Measurements from ENCODE around the gene SELPLG. TPM values are rescaled to one million over a fixed set of nuclear protein-coding genes. Genes with fewer than 3 reads are reported as not detected.
"Not testable (repeated sequence)": the region's sequence is repeated elsewhere in the genome, so short reads cannot be mapped to it uniquely, and the experiment has no call there.

The SELPLG gene
- polyA plus RNA-seq, 4 donors: 1.8 to 2.6 (median 2.2) TPM

DNA sequence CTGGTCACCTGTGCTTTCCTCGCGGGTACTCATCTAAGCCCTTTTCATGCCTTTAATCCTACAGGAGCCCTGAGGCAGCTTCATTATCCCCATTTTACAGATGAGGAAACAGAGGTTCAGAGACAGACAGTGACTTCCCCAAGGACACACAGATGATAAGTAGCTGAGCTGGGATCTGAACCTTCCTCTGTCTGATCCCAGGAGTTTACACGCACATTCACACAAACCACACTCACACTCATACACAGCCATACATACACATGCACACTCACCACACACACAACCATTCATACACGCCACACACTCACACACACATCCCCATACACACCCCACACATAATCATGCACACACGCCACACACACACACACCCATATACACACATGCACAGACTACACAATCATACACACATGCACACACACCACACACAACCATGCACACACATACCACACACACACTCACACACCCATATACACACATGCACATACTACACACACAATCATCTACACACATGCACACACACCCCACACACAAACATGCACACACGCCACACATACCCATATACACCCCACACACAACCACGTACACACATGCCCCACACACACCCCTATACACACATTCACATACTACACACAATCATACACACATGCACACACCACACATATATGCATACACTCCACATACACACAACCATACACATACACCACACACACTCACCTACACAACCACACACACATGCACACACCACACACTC lies 38.6 kb downstream of the SELPLG start:
- no peak for DNase-seq (ENCODE audit: low read depth in 4 of 4, low spot score in 3 of 4)

DNA sequence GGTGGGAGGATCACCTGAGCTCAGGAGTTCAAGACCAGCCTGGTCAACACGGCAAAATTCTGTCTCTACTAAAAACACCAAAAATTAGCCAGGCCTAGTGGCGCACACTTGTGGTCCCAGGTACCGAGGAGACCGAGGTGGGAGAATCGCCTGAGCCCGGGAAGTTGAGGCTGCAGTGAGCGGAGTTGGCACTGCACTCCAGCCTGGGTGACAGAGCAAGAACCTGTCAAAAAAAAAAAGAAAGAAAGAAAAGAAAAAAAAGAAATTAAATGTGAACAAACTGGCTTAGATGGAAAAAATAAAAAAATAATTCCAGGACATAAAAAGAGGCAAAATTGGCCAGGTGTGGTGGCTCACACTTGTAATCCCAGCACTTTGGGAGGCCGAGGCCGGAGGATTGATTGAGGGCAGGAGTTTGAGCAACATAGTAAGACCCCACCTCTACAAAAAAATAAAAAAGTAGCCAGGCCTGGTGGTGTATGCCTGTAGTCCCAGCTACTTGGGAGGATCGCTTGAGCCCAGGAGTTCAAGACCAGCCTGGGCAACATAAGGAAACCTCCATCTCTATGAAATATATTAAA lies 39.3 kb downstream of the SELPLG start:
- no peak for DNase-seq (ENCODE audit: low read depth in 4 of 4, low spot score in 3 of 4)

DNA sequence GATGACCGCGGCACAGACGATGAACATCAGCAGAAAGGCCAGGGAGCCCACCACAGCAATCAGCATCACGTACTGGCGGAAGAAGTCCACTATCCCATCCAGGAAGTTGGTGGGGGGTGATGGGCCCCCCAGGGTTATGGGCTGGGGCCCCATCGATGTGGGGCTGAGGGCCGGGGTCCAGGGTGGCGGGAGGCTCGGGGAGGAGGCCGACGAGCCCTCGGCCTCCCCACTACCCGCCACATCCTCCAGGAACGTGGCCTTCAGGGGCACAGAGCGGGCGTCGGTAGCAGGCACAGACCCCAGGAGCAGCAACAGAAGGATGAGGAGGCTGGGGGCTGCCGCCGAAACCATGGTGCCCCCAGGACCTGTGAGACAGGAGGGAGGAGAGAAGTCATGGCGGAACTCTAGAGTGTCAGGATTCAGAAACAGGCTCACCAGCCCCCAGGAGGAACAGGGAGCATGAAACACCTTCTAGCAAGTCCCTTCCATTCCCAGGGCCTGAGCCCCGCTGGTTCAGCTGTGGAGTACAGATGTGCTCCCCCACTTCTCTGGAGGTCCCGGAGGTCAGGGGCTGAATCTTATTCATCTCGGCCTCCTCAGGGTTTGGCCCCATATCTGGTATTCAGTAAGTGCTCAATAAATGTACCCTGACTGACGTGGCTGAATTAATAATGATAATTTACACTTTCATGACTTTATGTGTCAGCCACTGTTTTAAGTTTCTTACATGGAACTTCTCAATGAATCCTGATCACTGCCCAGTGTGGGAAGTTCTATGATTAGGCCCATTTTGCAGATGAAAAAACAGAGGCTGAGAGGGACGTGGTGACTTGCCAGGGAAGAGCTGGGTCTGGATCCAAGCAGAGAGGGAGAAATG lies 41.4 kb downstream of the SELPLG start:
- no peak for DNase-seq (ENCODE audit: low read depth in 4 of 4, low spot score in 3 of 4)

DNA sequence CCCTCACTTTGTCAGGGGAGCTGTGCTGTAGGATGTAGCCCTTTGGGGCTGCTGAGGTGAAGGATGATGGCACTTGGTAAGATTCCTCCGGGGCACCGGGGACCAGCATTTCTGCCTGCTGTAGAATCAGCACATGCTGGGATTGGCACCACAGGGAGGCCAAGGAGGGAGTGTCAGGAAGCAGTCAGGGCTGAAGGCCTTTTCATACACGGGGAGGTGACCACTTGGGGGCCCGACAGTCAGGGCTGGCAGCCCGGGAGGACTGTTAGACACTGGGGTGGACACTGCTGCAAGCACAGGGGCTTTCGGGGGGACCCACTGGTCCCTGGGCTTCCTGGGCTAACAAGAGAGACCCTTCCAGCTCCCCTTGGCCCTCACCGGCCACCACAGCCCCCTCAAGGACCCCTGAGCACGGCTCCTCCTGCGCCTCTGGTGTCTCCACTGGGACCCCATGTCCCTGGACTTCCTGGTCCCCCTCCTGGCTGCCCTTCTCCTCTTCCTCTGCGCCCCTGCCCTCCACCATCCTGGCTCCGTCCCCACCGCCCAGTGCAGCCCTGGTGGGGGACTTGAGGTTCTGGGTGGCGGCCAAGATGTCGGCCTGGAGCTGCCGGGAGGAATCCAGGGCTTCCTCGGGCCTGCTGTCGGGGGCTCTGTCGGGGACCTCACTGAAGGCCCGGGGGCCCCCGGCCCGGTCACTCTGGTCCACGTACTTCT lies 42.3 kb downstream of the SELPLG start:
- no peak for DNase-seq (ENCODE audit: low read depth in 4 of 4, low spot score in 3 of 4)

DNA sequence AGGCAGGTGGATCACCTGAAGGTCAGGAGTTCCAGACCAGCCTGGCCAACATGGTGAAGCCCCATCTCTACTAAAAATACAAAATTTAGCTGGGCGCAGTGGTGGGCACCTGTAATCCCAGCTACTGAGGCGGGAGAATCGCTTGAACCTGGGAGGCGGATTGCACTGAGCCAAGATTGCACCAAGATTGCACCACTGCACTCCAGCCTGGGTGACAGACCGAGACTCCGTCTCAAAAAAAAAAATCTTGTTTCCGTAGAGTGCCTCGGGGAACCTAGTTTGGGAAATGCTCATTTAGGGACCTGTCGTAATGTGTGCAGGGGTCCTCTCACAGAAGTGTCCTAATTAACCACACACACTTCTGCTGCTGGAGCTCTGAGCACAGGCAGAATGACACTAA lies 43.2 kb downstream of the SELPLG start:
- not testable (repeated sequence) for DNase-seq (ENCODE audit: low read depth in 4 of 4, low spot score in 3 of 4)

DNA sequence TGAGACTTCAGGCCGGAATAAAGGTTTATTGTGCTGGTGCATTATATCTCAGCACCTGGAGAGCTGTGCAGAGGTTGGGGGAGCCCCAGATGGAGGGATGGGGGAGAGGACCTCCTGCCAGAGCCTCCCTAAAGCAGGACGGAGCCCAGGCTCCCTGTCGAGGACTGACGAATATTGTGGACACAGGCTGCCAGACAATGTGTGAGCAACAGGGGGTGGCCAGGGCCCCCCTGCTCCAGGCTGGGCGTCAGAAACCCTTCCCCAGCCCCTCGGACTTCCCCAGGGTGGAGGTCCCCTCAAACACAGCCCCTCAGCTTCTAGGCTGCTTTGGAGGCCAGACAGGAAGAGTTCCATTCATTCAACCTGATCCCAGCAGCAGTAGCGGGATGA lies 43.9 kb downstream of the SELPLG start:
- DNase-seq (ENCODE audit: low read depth in 4 of 4, low spot score in 3 of 4): no peak

DNA sequence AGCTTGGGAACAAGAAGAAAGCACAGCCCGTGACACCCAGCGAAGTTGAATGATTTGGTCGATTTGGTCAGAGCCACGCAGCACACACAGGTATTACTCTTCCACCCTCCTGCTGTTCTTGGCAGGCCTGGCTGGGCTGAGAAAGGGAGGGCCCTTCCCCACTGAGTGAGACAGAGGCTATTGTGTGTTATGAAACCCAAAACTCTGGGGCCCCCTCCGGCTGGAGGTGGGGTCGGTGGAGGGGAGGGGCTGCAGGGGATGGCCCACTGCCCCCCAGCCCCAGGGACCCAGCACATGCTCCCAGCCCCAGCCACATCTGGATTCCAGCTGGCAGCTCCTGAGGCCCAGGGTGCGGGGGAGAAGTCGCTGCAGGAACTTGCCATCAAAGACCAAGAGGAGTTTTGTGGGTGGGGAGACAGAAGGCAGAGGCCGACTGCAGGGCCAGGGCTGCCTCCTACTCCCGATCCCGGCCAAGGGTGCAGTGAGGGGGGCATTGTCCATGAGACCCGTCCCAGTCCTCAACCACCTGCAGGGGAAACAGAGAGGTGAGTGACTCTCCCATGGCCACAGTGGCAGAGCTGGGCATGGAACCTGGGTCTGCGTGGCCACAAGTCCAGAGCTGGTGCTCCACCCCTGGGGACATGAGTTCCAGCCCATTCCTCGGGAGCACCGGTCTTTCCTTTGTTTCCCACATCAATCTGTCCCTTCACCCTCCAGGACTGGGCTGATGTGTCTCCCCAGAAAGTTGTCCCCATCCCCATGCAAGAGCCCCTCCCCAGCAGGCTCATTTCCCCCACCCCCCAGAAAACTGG lies 44.5 kb downstream of the SELPLG start:
- peak in 1 of 4 donors; percentile 47 for DNase-seq (ENCODE audit: low read depth in 4 of 4, low spot score in 3 of 4)

DNA sequence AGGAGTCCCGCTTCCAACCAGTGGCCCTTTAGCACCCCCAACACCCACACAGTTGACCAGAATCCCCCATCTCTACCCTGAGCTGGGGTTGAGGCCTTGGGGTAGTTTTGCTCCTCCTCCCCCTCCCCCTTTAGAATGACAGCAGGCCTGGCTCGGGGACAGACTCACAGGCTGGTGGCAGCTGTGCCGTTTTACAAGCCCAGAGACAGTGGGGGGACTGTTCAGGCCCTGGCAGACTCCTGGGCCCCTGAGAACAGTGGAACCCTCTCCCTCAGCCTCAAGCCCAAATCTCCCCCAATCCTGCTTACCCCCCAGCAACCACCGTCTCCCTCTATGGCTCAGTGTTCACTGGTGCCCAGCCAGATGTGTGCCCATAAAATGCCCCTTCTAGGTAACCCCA lies 45.9 kb downstream of the SELPLG start:
- no peak for DNase-seq (ENCODE audit: low read depth in 4 of 4, low spot score in 3 of 4)

DNA sequence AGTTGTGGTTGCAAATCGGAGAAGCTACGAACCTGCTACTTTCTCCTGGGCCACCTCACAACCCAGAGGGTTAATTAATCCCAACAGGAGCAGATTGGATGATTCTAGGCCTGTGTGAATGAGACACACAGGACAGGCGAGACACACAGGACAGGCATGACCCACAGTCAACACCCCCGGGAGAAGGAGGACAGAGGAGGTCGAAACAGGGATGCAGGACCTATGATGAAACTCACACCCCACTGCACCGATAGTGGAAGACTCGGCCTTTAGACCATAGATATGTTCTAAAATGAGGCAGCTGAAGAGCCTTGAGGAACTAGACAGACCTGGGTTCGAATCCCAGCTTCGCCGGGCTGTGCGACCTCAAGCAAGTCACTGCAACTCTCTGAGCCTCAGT lies 47.4 kb downstream of the SELPLG start:
- DNase-seq (ENCODE audit: low read depth in 4 of 4, low spot score in 3 of 4): no peak

DNA sequence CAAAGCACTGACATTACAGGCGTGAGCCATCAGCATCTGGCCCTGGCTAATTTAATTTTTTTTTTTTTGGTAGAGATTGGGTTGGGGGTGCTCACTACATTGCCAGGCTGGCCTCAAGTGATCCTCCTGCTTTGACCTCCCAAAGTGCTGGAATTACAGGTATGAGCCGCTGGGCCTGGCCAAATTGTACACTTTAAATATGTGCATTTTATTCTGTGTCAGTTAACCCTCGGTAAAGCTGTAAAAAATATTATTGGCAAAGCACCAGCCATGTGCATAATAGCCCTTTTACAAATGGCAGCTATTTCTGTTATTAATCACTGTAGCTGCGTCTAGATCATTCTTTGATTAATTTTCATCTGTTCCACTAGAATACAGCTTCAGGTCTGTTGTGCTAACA lies 47.8 kb downstream of the SELPLG start:
- no peak for DNase-seq (ENCODE audit: low read depth in 4 of 4, low spot score in 3 of 4)

DNA sequence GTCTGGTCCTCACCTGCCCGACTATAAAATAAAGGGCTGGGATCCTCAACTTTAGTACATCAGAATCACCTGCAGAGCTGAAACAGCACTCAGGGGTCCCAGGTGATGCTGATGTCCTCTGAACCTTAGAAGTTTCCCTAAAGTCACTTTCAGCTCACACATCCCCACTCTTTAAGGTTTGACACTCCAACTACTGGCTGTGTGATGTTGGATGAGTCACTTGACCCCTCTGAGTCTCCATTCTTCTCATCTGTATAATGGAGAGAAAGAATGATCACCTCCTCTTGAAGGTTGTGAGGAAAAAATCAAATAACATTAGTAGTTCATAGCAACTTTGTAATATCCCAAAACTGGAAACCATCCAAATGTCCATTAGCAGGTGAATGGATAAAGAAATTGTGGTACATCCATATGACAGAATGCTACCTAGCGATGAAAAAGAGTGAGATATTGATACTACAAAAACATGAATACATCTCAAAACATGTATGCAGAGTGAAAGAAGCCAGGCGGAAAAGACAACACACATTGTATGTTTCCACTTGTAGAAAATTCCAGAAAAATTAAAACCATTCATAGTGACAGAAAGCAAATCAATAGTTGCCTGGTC lies 49.1 kb downstream of the SELPLG start:
- DNase-seq (ENCODE audit: low read depth in 4 of 4, low spot score in 3 of 4): no peak

DNA sequence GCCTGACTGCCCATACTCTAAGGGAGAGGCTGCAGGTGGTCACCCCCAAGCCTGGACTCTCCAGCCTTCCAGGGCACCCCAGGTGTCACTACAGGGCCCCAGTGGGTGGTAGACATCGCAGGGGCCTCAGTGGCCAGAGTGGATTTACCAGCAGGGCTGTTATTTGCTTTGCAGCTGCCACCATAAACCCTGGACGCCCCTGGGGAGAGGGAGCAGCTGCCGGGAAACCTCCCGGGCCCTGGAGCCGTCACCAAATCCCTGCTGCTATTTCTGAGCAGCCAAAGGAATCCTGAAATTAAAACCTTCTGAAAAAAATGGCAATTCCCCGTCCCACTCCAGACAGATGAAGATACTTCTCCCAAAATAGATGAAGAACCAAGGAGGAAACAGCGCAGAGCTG lies 49.7 kb downstream of the SELPLG start:
- DNase-seq (ENCODE audit: low read depth in 4 of 4, low spot score in 3 of 4): no peak

DNA sequence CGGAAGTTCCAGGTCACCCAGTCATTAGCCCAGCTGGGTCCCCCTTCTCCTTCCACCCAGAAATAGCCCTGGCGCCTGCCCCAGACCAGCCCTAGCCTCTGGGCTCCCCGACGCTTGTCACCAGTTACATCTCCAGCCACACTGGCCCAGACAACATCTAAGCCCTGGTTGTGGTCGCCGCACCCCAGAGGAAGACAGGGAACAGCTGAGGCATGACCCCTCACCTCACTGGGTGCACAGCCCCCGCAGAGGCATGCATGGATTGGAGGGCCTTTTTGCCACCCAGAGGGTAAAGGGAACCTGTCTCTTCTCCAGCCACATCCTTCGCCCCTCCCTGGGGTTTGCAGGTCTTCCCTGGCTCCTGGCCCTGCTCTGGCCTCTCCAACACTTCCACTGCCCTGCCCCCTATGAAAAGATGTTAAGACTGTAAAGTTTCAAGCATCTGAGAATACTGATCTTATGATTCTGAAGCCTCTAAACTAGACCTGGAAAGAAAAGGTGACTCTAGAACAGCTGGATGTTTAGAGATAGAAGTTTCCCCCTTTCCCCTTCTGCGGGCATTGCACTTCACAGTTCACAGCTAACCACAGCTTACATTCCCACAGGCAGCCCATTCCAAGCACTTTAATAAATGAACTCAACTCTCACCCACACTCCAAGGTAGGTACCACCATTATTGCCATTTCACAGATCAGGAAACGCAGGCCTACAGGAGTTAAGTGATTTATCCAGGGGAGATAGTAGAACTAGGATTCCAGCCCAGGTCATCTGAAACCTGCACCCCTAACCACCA lies 50.5 kb downstream of the SELPLG start:
- no peak for DNase-seq (ENCODE audit: low read depth in 4 of 4, low spot score in 3 of 4)

DNA sequence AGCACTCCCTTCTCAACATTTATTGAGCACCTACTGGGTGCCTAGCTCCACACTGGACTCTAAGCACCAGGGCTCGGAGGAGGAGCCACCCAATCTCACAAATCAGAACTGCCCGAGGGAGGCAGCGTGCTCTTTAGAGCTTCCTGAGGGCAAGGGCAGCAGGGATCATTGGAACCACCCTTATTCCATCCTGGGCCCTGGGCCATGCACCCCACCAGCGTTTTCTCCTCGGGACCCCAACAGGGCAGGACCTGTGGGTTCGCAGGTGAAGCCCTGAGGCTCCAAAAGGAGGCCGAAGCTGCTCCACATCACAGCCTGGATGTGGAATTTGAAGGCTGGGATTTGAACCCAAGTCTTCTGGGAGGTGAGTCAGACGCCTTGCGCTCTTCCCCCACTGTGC lies 51.2 kb downstream of the SELPLG start:
- DNase-seq (ENCODE audit: low read depth in 4 of 4, low spot score in 3 of 4): no peak

DNA sequence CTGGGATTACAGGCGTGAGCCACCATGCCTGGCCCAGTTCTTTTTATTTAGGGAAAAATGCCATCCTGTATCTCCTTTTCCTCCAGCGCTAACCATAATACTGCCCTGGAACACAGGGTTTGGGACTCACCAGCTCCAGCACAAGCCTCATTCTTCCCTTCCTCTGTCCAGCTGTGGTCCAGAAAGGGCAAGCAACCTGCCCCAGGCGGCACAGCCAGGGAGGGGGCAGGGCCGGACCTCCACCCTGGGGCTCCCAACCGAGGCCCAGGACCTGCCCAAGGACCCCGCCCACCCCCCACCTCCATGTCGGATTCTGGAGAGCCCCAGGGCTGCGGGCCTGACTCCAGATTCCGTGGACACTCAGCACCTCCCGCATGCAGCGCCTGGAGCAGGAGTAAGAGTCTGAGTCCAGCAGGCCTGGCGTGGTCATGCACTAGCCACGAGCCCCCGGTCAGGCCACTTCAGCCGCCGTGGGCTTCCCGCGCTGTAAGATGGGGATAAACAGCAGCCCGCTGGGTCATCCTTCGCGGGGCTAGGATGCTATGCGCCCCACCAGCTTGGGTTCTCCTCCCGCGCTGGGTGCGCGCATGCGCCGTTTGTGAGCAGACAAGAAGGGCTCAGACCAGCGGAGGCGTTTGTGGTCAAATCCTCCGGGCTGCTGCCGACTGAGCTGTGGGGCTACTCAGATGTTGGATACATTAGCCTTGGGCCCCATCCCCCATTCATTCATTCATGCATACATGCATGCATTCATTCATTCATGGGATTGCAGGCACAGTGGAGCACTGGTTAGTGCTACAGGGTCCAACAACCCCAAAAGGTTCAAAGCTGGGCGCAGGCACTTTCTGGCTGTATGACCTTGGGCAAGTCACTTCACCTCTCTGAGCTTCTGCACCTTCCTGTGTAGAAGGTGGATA lies 52.1 kb downstream of the SELPLG start:
- DNase-seq (ENCODE audit: low read depth in 4 of 4, low spot score in 3 of 4): no peak

DNA sequence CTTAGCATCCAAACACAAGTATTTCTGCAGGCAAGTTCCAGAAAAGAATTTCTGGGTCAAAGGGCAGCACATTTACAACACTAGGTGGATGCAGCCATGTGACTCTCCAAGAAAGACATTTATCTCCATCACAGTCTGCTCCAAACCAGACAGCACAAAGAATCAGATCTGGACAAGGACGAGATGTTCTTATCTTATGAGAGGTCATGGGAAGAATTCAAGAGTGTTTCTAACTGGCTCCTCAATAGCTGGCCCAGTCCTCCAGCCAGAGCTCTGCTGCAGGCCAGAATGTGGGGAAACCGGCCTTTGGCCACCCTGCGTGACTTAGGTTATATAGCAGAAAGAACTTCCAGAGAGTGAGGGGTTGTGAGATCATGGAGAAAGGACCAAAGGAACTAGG lies 53.2 kb downstream of the SELPLG start:
- no peak for DNase-seq (ENCODE audit: low read depth in 4 of 4, low spot score in 3 of 4)

DNA sequence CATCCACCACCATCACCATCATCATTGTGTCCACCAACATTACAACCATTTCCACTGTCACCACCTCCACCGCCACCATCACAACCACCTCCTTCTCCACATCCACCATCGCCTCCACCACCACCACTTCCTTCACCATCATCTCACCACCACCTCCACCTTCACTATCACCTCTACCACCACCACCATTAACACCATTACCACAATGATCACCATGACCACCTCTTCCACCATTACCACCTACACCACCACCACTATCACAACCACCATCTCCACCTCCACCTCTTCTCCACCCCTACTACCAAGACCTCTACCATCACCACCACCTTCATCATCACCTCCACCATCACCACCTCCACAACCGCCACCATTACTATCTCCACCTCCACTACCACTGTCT lies 54.9 kb downstream of the SELPLG start:
- DNase-seq (ENCODE audit: low read depth in 4 of 4, low spot score in 3 of 4): no peak

DNA sequence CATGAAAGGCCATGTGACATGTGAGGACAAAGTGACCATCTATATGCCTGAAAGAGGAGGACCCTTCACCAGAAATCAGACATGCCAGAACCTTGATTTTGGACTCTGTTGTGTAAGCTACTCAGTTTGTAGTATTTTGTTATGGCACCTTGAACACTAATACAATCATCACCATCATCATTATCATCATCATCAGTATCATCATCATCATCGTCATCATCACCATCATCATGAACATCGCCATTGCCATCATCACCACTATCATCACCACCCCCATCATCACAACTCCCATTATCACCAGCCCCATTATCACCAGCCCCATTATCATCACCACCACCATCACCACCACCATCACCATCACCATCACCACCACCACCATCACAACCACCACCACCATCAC lies 55.4 kb downstream of the SELPLG start:
- DNase-seq (ENCODE audit: low read depth in 4 of 4, low spot score in 3 of 4): no peak

Data from right renal pelvis (tissue), 4 donors.